ENCODE measurements around the gene FAM111B. TPM values are rescaled to one million over a fixed set of nuclear protein-coding genes. Genes with fewer than 3 reads are reported as not detected.

FAM111B gene
- total and polyA plus RNA-seq, 2 of the 8 experiments (the other 6 are each of a cell fraction or from before 2014, with no cell fraction given), result 4.8 to 38.1 TPM

DNA sequence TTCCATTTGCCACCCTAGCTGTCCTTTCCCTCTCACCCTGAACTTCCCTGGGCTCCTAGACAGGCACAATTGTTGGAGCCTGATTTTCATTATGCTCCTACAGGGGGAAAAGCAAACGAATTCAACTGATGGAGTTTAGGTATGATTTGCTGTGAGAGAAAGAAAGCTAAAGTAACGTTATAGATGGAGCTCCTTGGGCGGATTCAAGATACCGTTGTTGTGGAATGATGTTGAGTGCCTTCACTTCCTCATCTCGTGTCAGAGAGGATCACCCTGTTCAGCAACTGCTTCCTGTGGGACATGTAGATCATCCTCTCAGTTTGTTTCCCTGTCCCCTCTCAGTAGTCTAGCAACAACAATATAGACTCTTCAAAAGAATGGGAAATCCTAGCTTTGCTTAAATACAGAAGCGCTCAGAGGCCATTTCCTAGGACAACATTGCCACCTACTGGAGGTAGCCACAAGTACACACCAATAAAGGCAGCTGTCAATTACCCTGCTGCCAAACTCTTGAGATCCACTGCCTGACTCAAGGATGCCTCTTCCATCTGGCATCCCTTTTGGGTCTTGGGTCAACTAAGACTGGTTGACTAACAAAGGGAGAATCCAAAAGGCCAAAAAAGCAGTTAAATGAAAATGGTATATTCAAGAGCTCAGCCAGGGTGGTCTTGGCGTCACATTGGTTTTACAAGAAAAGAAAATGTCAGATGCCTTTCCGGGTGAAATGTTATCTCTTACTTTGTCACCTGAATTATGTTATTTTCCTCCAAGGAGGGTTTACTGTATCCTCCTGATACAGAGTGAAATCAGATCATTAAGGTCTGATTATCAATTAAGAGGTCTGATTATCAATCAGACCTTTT, 51.4 kb downstream of the FAM111B start (continued):
- TF ChIP-seq SP1 (IDR thresholded peaks at IDR 0.05; ENCODE audit: low read depth, low read length) (no peak), RAD21 (IDR thresholded peaks at IDR 0.05 in 1 of 2, conservative IDR thresholded peaks at IDR 0.05 in 1 of 2; ENCODE audit: low read depth in 2 of 2, low read length in 2 of 2) (peak; percentile 91 to 92), POLR2AphosphoS5 (IDR thresholded peaks at IDR 0.05; ENCODE audit: low read depth, low read length) (no peak), SIN3A (conservative IDR thresholded peaks at IDR 0.05 in 1 of 2, IDR thresholded peaks at IDR 0.05 in 1 of 2; ENCODE audit: low read depth in 1 of 2, low read length in 2 of 2) (0 out of 4 replicates have a peak, but pooled peaks of 1 of the 2 experiments have one; percentile 43)
